Stimulated activated CD4-positive, alpha-beta T cell treated with anti-CD3 and anti-CD28 coated beads, Interleukin-4, amount 100 ng/mL, for 4 hours (primary cell): Measurements from ENCODE around the gene DCDC2.

Experiments used
- DNase-seq, 2 experiments: peaks; one replicate each; pipeline ENCODE4 v3.0.0-alpha.2; 2020

The DCDC2 gene

GRCh38 chr6:24140591-24140990 is 217.3 kb downstream of the DCDC2 start:
- DNase-seq, result no peak

DNA sequence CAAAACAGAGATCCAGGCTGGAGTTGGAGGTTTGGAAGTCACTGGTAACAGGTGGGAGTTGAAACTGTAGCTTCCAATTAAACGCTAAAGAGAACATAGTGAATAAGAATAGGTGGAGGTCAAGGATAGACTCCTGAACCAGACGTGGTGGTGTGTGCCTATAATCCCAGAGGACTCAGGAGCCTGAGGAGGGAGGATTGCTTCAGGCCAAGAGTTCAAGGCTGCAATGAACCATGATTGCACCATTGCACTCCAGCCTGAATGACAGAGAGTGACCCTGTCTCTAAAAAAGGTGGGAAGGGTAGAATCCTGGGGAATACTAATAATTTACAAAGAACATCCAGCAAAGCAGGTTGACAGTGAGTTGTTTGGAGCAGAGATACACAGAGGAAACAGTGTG is 218.2 kb downstream of the DCDC2 start:
- DNase-seq, result no peak

- no peak for DNase-seq
Observed at GRCh38 chr6:24139080-24139479, 218.8 kb downstream of the DCDC2 start.

- DNase-seq, result no peak
Observed at GRCh38 chr6:24131751-24132150, 226.1 kb downstream of the DCDC2 start.

- no peak for DNase-seq
Observed at GRCh38 chr6:24127316-24127715, 230.5 kb downstream of the DCDC2 start.

- no peak for DNase-seq
Observed at GRCh38 chr6:24126586-24127192, 231.2 kb downstream of the DCDC2 start.

- DNase-seq, result no peak
Observed at GRCh38 chr6:24125980-24126379, 231.9 kb downstream of the DCDC2 start, which contains the start of gene NRSN1. TSS of gene NRSN1 (plus strand) at chr6:24126215. CDS start at chr6:24134328, 8,113 bp downstream.

- no peak for DNase-seq
Observed at GRCh38 chr6:24122139-24122538, 235.7 kb downstream of the DCDC2 start.
